Activated T-cell treated with anti-CD3 and anti-CD28 coated beads, Interleukin-2, amount 50 U/mL, for 48 hours (primary cell): ENCODE results near the gene CAV3.

Source experiments
- DNase-seq, 2 experiments: peaks; one replicate each; pipeline ENCODE4 v3.0.0-alpha.2; 2020

Gene CAV3

DNA sequence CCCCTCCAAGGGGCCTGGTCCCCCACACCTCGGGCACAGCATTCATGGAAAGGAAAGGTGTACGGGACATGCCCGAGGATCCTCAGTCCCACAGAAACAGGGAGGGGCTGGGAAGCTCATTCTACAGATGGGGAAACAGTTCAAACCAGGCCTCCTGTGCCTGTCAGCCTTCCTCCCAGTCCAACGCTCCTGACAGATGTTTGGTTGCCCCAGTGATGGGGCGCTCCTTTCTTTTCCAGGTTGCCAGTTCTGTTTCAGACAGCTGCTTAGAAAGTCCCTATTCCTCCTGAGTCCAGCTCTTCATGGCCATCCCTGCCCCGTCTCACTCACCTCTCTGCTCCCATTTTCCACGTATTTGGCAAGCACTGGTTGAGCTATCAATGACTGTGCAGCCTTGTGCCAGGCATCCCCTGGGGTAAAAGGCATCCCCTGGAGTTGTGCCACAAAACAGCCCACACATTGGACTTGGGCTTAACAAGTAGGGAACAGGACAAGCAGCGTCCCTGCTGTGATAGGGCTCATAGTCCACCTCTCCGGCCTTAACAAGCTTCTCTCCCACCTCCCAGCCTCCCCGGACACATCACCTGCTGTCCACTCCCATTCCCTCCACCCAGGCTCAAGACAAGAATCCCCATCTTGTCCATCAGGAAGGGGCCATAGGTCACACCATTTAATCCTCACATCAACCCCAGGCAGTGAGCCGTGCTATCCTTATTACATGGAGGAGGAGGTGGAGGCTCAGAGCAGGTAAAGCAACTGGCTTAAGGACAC lies 29.2 kb downstream of the CAV3 start:
- no peak for DNase-seq

DNA sequence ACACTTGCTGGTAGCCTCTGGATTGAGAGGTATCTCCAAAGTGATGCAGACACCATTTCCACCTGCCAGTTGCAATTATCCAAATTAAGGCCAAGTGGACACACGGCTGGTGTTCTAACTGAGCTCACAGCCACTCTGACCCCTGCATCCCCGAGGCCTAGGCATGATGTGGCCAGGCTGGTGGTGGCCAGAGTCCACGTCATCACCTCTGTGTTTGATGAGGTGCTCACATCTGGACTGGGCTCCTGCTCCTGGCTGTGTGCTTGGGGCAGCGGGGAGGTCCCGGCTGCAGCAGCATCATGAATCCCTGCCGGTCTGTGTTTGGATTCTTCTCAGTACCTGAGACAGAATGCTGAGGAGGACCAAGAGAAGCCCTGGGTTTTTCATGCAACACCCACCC lies 30.9 kb downstream of the CAV3 start:
- no peak for DNase-seq

DNA sequence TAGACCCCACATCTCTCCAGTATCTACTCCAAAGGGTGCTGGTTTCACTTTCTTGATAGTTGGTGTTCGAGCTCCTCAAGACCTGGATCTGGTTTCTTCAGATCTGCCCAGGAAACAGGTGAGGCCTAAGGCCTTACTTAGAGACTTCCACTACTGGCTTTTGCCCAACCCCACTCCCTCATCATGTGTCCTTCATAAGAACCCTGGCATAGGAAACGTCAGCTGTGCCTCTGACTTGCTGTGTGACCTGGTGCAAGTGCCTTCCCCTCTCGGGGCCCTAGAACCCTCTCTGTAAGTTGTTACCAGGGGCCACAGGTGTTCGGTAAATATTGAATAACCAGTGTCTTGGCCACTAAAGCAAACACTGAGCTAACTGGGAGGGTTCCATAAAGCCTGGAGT lies 31.9 kb downstream of the CAV3 start:
- no peak for DNase-seq

DNA sequence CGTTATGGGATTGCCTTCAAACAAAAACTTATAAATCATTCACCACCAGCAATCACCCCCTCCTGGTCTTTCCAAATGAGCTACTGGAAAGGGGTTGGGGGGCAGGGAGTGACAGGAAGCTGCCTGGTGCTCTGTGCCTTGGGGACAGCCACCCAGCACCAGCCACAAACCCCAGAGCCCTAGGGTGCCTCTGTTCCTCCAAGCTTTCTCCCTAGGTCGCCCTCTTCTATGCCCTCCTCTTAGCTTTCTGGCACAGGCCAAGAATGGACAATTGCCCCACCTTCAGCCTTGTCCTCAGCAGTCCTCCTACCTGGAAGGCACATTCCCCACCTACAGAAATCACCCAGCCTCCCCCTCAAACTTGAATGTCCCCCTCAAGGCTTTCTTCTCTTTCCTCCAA lies 32.5 kb downstream of the CAV3 start:
- DNase-seq, result no peak

DNA sequence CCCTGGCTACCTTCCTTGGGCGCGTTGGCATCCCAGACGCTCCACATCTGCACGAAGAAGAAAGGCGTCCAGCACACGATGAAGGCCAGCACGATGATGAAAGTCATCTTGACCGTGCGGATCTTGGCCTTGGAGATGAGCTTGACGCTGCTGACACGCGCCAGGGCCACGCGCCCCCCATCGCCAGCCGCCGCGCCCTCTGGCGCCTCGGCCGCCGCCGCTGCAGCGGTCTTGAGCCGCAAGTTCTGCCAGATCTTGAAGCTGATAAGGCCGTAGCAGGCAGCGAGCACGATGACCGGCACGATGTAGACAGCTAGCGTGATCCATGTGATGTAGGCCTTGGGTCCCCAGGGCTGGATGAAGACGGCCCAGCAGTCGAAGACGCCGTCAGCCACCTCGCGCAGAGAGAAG lies 33.7 kb downstream of the CAV3 start:
- no peak for DNase-seq

DNA sequence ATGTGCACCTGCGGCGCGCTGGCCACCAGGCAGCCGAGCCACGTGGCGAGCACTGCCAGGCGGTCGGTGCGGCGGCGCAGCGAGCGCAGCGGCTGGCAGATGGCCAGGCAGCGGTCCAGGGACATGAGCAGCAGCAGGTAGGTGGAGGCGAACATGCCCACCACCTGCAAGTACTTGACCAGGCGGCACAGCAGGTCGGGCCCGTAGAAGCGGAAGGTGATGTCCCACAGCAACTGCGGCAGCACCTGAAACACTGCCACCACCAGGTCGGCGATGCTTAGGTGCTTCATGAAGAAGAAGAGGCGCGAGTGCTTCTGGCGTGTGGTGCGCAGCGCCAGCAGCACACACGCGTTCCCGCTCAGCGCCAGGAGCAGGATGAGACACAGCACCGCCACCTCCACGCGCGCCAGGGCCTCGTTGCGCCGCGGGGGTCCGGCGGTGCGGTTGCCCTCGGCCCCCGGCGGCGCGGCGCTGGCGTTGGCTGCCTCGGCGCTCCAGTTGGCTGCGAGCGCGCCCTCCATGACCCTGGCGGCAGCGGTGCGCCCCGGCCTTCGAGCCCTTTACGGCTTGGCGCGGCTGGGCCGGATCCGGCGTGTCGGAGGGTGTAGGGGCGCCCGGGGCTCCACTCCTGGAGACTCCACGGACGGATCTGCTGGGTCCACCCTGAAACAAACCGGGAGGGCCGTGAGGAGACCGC lies 34.2 kb downstream of the CAV3 start:
- DNase-seq, result peak; percentile 31 to 48

DNA sequence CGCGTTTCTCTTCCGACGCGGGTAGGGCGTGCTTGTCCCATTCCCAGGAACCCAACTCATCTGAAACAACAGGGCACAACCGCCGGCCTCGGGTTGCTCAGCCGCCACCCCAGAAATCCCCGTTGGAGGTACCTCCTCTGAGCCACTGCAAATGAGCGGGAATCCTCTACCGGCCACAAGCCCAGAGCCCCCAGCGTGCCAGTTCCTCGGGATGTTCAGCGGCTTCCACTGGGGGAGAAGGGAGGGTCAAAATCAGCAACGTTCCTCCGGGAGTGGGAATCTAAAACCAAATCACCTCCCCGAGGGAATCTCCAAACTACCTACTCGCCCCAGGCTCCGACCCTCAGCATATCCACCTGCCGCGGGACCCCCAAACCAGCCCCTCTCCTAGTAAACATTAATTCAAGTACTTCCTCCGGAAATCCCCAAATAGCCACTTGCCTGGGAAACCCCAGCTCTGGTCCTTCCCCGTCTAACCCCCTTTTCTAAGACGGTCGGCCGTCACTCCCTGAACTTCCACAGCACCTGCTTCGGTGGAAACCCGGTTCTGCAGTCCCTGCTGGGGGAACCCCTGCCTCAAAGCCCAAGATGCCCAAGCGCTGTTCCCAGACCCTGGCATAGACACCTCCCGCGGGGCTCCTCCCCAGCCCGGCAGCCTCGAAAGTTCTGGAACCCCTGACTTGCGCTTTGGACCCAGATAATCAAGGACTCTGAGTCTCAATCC lies 34.9 kb downstream of the CAV3 start:
- DNase-seq, result peak in 1 of 2 experiments; percentile 28

DNA sequence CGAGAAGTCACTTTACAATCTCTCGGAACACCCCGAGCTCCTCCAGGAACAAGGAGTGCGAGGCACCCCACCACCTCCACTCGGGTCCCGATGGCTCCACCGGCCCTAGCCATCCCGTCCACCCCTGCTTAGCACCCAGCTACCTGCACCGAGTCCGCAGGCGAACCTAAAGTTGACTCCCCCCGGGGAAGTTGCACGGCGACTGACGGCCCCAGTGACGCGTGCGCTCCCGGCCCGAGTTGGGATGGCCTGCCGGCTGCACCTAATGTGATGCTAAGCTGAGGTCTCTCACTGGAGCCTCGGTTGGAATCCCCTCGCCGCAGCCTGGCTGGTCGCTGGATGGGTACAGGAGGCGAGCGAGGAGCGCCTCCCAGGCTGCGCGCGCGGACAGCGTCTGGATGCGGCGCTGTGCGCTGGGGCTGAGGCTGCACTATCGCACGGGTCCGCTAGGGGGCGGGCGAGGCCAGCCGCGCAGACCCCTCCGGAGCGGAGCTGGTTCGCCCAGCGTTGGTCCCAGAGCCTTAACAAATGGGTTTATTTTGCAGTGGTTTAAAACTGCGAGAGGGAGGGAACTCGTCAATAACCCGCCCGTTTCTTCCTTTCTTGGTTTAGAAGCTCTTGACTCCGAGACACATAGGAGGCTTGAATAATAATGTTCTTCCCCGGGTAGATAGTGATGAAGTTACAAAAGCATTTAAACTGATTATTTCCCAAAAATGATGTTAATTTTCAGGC lies 35.7 kb downstream of the CAV3 start, which contains the start of gene OXTR:
Gene OXTR, minus strand, starts transcription at position 526 of the 735 bp plus-strand sequence. CDS start 1,426 bp downstream, outside the sequence.
- DNase-seq, result peak; percentile 73 to 80

DNA sequence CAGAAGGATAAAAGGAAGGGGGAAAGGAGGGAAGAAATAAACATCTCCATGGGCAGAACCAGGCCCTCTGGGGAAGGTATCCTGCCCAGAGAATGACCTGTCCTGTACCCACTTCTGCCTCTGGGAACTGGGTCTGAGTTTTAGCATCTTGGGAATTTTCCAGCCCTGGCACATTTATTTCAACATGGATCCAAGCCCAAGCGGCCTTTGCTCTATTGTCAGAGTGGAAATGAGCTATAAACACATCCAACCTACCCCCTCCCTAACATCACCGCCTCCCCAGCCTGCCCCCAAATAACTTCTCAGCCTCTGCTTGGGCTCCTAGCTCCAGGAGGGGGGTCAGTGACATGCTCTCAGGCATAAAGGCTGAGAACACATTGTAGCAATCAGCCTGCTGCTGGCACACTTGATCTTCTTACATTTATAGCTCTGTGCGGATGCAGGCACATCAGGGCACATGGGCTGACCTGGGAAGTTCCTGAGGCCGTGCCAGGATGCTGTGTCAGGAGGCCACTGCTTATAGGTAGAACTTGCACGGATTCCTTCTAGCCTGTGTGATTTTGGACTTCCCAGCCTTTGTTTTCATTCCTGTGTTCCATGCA lies 40.4 kb downstream of the CAV3 start:
- no peak for DNase-seq

DNA sequence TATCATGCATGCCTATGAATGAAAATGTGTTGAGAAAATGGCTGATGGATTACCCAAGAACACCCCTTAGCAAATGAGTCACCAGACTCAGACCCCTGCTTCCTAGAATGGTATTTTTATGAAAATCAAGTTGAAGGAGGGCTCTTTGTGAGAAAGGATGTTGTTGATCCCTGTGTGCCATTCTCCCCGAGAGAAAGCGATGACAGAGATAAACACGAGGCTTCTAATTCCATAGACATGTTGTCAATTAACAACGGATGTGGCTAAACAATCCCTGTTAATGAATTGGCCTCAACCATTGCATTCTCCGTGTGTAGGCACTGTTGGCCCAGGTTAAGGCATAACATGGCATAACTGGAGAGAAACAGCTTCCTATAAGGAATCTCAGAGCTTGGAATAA lies 41.6 kb downstream of the CAV3 start:
- no peak for DNase-seq

DNA sequence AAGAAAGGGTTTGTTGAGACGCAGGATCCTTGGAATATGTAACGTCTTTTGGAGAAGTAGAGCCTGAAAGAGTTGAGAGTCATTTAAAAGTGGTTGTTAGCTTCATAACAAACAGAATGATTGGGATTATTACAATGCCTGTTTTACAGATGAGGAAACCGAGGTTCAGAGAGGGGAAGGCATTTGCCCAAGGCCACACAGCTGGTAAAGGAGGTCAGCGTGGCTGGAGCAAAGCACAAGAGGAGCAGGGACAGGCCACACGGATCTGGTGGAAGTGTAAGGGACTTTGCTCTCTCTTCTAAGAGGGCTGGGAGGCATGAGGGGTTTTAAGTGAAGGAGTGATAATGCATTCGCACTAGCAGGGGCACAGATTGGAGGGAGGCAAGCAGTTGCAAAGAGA lies 42.0 kb downstream of the CAV3 start:
- DNase-seq, result no peak

DNA sequence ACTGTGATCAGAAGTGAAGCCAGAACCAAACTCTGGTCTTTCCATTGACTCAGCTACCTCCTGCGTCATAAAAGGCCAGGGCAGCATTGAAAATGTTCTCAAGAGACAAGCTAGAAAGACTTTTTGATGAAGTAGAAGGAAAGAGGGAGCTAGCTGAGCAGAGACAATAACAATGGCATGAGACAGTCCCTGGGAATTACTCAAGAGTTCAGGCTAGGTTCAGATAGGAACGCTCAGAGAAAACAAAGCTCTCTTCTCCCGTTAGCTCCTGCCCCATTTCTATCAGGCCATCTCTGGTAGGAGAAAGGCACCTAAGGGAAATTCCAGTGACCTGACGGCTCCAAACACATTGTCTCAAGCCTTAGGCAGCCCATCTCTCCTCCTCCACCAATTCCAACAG lies 42.8 kb downstream of the CAV3 start:
- DNase-seq, result no peak

DNA sequence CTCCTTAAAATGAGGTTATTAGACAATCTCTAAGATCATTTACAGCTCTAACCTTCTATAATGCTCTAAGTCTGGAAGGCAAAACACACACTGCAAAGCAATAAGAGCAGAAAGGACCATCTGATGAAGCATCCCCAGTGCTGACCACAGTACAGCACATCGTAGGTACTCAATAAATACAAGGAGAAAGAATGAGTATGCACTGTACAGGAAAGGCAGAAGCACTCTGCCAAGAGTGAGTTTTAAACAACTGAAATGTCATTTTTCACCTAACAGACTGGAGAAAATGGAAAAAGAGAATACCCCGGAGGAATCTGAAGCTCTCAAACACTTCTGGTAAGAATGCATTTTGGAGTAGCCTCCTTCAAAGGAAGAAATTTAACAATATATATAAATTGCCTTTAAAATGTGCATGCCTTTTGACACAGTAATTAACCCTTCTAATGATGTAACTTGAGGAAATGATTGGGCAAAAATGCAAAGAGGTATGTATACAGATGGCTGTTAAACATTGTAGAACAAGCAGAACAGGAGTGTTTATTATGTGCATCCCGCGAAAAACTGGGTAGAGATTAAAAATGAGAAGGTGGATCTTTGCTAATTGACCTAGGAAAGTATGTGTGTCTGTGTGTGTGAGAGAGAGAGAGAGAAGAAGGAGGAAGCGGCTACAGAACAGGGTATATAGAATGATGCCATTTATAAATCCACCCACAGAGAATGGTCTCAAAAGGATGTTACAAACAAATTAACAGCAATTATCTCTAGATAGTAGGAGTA lies 43.8 kb downstream of the CAV3 start:
- no peak for DNase-seq

DNA sequence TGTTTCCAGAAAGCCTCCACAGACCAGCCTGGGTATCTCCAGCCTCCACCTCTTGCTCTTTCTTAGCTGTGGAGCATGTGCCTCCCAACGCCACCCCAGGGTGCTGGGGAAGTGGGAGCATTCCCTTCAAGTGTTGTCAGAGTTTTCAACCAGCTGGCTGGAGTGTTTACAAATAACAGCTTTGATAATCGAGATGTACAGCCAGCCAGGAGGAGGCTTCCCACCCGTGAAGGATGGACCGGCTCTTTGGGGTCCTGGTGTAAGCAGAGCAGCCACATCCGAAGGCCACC lies 44.3 kb downstream of the CAV3 start:
- no peak for DNase-seq

DNA sequence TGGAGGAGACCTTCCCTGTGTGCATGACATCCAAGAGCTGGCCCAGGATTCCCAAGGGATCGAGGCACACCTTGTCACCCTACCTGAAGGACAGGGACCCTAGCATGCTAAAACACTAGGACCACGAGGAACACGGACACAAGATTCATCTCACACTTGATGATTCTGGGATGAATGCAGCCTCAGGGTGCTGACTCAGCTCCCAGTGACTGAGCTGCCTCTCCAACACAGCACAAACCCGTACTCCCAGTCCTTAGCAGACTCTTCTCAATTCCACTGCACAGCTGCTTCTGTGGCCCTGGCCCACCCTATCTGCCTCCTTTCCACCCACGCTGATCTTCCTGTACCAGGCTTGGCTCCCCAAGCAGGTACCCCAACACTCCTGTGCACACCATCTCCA lies 44.9 kb downstream of the CAV3 start:
- DNase-seq, result no peak

DNA sequence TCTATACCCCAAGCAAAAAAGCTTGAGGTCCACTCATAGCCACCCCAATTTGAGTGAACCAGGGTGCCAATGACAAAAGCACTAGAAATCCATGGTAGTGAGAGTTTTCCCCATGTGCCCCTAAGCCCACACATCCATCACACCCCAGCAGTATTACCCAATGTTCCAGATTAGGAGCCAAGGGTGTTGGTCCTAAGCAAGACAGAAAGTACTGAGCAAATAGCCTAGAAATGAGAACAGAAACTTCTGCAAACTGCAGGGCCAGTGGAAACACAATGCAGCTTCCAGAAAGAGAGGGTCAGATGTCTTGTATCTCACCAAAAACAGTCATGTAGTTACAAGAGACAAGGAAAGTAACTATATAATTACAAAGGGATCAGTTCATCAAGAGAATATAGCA lies 46.7 kb downstream of the CAV3 start:
- no peak for DNase-seq

DNA sequence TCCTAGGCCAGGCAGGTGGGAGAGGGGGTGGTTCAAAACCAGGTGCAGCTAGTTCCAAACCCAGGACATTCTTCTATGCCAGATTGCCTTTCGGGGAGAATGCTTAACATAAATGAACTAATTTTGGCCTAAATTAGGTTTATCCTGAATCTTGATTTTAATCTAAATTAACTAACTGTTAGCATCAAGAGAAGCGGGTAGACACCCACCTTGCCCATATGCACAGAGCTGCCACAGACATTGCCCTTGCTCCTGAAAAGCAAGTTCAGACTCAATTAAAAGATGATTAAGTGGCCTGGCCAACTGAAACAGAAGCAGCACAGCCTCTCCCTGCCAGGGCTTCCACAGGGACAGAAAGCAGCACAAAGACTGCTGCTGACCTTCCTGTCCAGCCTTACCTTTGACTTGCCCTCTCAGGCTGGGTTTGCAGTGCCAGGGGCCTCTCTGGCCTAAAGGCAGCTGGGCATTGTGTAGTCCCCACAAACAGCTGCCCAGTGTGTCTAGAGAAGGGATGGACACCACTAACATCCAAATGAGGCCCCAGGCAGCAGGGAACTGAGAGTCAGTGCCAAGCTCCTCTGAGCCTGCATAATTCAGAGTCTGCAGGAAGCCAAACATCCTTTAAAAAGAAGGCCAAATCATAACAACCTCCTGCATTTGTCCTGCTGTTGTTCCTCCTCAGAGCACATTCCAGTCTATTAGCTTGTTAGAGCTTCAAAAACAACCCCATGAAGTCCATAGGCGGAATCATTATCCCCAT lies 51.3 kb downstream of the CAV3 start:
- no peak for DNase-seq

DNA sequence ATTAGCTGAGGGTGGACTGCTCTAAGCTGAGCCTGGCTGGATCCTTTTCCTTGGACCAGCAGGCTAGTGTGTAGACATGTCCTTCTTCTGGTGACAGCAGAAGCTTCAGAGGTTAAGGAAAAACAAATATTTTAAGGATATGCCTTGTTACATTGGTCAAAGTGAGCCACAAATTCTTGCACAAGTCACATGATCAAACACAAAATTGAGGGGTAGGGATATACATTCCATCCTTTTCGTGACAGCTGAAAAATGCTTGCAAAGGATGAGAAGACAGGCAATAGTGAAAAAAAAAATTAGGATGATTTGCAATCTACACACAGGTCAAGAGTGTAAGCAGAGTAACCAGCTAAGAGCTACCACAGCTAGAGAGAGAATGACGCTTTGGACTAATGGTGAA lies 56.9 kb downstream of the CAV3 start:
- DNase-seq, result no peak

DNA sequence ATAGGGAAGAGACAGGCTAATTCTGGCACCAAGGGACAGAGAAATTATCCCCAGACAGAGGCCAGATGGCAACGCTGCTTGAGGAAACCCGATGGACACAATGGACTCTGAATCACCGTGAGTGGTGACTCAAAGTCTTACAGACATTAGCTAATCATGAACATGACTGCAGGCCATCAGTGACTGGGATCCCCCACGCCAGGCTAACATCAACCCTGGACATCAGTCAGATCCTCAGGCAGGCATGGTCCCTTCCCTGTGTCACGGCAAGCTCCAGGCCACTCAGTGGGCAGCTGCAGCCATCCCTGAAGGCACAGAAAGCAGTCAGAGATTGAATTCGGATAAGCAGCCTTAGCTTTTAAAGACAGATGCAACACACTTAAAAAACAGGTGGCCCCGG lies 59.6 kb downstream of the CAV3 start:
- no peak for DNase-seq

DNA sequence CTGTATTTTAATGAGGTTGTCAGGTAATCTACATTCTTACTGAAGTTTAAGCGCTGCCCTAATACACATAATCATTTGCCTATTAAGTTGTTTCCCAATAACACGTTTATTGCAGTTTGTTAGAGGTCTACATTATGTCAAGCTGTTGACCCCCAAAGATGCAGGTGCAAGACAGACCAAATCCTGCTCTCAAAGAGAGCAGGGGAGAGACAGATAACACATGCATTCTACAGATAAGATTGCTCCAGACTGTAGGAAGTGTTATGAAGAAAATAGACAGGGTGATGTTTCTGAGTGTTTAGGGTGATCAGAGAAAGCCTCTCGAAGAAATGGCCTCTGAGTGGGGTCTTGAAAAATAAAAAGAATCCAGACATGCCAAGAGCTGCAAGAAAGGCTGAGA lies 60.6 kb downstream of the CAV3 start:
- DNase-seq, result no peak
